Medulla oblongata (tissue), 1 donor: ENCODE data around the gene AMY1B.
"Not testable (repeated sequence)": the region's sequence is repeated elsewhere in the genome, so short reads cannot be mapped to it uniquely, and the experiment has no call there.

Experiments
- DNase-seq: peaks from one replicate; pipeline ENCODE4 v3.0.0-alpha.2; 2015; ENCODE audit errors: extremely low spot score

AMY1B gene

DNA sequence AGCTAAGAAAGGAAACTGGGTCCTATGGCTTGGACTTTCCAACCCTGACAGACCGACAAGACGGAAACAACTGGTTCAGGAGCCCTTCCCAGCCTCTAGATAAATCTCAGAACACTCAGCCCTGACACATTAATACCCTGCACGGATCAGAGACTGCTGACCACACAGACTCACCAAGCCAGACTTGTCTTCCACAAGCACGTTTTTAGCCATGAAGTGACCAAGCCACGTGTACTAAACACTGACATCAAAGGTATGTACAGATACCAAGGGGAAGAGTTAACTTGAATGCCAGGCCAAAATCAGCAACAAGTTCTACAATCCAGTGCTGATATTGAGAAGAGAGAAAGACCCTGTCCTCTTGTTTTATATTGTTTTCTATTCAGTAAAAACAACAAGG is at the start of gene AMY1B:
TSS of gene AMY1B (minus strand) at position 101 of the 400 bp plus-strand sequence. CDS start 571 bp downstream, outside the sequence.
- not testable (repeated sequence) for DNase-seq

DNA sequence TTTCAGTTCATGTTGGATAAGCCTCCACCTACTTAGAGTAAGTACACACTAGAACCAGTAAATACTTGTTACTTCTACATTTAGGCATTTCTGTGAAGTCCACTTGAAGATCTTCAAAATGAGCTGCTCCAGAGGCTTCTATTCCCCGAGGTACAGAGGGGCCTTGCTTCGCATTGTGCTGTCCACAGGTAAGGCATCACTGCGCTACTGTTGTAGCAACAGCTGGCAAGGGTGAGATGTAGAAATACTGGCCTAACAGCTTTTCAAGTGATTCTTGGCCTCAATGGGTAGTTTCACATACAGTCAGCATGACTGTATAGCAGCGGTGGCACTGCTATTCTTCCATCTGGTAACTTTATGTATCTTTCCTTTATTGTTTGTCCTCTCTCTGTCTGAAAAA is 49.0 kb upstream of the AMY1B start:
- not testable (repeated sequence) for DNase-seq

DNA sequence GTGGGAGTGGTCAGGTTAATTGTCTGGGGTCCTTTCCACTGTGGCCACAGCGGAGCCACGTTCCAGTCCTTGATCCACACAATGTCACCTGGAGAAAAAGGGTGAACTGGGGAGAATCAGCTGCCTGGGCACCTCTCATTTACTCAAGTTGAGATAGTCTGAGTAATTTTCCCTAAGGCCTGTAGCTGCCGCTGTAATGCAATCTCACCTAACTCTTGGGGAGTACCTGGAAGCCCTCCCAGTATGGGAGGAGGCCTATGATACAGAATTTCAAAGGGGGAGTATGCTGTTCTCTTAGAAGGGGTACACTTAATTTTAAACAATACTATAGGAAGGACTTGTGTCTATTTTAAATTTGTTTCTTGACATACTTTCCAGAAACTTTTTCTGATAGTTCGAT is 48.4 kb upstream of the AMY1B start:
- not testable (repeated sequence) for DNase-seq

DNA sequence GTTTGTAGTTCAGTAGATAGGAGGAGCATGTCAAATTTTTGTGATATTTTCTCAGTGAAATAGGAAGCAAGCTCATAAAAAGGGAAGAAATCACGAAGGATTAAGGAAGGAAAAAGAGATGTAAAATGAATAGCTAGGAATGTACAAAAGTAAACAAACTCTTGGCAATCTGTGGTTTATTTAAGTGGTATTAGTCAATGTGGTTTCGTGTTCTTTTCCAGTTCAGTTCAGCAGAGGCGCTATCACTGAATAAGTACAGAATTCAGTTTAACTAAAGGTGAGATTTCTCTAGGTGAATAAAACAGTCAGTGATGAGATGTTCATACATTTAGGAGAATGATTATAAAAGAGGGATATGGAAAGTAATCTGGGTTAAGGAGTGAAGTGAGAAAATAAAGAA is 42.0 kb upstream of the AMY1B start:
- DNase-seq: not testable (repeated sequence)

DNA sequence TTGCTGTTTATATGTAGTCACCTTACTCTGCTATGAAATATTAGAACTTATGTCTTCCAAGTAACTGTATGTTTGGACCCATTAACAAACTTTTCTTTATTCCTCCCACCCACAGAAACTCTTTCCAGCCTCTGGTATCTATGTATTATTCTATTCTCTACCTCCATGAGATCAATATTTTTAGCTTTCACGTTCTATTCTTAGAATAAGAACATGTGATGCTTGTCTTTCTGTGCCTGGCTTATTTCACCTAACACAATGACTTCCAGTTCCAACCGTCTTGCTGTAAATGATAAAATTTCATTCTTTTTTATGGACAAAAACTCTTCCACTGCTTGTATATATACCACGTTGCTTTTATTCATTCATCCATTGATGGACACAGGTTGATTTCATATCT is 39.3 kb upstream of the AMY1B start:
- DNase-seq: not testable (repeated sequence)

DNA sequence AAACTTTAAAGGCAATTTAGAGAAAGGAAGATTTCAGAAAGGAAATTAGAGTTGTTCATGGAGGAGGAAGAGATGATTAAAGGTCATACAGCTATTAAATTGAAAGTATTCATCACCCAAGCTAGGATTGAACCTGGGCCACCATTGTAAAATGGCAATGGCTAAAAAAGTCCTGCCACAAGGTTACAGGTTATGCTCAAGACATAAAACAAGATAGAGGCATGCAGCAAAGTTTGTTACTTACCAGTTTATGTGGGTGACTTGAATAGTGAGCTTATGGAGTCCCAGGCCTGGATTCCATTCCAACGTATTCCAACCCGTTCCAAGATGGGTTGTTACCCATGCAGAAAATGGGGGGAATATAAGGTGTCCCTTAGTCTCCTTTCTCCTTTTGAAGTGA is 25.5 kb upstream of the AMY1B start:
- not testable (repeated sequence) for DNase-seq

DNA sequence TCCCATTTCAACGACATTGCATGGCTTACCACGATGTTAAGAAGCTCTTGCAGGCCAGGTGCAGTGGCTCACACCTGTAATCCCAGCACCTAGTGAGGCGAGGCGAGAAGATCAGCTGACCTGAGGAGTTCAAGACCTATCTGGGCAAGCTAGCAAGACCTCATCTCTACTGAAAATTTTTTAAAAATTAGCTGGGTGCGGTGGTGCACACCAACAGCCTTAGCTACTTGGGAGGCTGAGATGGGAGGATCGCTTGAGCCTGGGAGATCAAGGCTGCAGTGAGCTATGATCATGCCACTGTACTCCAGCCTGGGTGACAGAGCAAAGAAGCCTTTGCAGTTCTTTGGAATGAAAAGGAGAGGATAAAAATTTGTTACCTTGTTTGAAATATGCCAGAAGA is 21.4 kb upstream of the AMY1B start:
- not testable (repeated sequence) for DNase-seq

DNA sequence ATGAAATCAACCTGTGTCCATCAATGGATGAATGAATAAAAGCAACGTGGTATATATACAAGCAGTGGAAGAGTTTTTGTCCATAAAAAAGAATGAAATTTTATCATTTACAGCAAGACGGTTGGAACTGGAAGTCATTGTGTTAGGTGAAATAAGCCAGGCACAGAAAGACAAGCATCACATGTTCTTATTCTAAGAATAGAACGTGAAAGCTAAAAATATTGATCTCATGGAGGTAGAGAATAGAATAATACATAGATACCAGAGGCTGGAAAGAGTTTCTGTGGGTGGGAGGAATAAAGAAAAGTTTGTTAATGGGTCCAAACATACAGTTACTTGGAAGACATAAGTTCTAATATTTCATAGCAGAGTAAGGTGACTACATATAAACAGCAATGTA is 14.4 kb upstream of the AMY1B start:
- not testable (repeated sequence) for DNase-seq

DNA sequence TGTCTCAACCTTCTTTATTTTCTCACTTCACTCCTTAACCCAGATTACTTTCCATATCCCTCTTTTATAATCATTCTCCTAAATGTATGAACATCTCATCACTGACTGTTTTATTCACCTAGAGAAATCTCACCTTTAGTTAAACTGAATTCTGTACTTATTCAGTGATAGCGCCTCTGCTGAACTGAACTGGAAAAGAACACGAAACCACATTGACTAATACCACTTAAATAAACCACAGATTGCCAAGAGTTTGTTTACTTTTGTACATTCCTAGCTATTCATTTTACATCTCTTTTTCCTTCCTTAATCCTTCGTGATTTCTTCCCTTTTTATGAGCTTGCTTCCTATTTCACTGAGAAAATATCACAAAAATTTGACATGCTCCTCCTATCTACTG is 11.7 kb upstream of the AMY1B start:
- not testable (repeated sequence) for DNase-seq

DNA sequence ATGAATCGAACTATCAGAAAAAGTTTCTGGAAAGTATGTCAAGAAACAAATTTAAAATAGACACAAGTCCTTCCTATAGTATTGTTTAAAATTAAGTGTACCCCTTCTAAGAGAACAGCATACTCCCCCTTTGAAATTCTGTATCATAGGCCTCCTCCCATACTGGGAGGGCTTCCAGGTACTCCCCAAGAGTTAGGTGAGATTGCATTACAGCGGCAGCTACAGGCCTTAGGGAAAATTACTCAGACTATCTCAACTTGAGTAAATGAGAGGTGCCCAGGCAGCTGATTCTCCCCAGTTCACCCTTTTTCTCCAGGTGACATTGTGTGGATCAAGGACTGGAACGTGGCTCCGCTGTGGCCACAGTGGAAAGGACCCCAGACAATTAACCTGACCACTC is 5.2 kb upstream of the AMY1B start:
- DNase-seq: not testable (repeated sequence)

DNA sequence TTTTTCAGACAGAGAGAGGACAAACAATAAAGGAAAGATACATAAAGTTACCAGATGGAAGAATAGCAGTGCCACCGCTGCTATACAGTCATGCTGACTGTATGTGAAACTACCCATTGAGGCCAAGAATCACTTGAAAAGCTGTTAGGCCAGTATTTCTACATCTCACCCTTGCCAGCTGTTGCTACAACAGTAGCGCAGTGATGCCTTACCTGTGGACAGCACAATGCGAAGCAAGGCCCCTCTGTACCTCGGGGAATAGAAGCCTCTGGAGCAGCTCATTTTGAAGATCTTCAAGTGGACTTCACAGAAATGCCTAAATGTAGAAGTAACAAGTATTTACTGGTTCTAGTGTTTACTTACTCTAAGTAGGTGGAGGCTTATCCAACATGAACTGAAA is 4.7 kb upstream of the AMY1B start:
- not testable (repeated sequence) for DNase-seq

DNA sequence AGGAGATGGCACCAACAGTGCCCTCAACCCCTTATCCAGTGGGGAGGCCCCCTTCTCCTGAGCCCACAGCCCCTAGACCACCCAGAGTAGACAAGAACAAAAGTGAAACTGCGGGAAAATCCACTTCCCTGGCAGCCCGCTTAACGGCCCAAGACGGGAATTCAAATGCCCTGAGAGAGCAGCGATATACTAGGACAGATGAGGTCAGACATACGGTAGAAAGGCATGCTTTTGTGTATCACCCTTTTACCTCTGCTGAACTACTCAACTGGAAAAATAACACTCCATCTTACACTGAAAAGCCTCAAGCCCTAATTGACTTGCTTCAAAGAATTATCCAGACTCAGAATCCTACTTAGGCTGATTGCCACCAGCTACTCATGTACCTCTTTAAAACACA is 1.4 kb upstream of the AMY1B start:
- DNase-seq: not testable (repeated sequence)

DNA sequence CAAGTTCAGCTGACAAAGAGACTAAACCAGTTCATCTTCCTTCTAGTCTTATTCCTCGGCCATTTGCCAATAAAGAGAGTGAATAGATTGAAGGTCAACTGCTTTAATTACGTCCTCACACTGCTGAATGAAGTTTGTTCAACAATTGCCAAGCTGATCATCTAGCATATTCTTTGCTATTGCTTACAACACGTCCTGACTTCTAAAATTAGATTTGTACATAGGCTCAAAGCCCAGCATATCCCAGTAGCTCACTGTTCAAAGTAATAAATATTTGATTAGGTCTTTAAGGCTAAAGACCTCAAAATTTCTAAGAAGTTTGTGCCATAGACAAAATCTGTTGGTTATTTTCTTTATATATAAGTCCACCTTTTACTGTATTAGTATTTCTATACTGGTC is 19.7 kb downstream of the AMY1B start:
- DNase-seq: not testable (repeated sequence)

DNA sequence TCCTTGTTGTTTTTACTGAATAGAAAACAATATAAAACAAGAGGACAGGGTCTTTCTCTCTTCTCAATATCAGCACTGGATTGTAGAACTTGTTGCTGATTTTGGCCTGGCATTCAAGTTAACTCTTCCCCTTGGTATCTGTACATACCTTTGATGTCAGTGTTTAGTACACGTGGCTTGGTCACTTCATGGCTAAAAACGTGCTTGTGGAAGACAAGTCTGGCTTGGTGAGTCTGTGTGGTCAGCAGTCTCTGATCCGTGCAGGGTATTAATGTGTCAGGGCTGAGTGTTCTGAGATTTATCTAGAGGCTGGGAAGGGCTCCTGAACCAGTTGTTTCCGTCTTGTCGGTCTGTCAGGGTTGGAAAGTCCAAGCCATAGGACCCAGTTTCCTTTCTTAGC is 40.5 kb downstream of the AMY1B start, which contains the start of gene AMY1A:
TSS of gene AMY1A (plus strand) at position 301 of the 400 bp plus-strand sequence. CDS start 571 bp downstream, outside the sequence.
- not testable (repeated sequence) for DNase-seq

DNA sequence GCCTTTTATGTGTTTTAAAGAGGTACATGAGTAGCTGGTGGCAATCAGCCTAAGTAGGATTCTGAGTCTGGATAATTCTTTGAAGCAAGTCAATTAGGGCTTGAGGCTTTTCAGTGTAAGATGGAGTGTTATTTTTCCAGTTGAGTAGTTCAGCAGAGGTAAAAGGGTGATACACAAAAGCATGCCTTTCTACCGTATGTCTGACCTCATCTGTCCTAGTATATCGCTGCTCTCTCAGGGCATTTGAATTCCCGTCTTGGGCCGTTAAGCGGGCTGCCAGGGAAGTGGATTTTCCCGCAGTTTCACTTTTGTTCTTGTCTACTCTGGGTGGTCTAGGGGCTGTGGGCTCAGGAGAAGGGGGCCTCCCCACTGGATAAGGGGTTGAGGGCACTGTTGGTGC is 41.9 kb downstream of the AMY1B start:
- not testable (repeated sequence) for DNase-seq

DNA sequence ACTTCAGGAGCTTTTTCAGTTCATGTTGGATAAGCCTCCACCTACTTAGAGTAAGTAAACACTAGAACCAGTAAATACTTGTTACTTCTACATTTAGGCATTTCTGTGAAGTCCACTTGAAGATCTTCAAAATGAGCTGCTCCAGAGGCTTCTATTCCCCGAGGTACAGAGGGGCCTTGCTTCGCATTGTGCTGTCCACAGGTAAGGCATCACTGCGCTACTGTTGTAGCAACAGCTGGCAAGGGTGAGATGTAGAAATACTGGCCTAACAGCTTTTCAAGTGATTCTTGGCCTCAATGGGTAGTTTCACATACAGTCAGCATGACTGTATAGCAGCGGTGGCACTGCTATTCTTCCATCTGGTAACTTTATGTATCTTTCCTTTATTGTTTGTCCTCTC is 45.1 kb downstream of the AMY1B start:
- DNase-seq: not testable (repeated sequence)

DNA sequence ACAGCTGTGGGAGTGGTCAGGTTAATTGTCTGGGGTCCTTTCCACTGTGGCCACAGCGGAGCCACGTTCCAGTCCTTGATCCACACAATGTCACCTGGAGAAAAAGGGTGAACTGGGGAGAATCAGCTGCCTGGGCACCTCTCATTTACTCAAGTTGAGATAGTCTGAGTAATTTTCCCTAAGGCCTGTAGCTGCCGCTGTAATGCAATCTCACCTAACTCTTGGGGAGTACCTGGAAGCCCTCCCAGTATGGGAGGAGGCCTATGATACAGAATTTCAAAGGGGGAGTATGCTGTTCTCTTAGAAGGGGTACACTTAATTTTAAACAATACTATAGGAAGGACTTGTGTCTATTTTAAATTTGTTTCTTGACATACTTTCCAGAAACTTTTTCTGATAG is 45.7 kb downstream of the AMY1B start:
- DNase-seq: not testable (repeated sequence)

DNA sequence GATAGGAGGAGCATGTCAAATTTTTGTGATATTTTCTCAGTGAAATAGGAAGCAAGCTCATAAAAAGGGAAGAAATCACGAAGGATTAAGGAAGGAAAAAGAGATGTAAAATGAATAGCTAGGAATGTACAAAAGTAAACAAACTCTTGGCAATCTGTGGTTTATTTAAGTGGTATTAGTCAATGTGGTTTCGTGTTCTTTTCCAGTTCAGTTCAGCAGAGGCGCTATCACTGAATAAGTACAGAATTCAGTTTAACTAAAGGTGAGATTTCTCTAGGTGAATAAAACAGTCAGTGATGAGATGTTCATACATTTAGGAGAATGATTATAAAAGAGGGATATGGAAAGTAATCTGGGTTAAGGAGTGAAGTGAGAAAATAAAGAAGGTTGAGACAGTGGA is 52.1 kb downstream of the AMY1B start:
- DNase-seq: not testable (repeated sequence)

DNA sequence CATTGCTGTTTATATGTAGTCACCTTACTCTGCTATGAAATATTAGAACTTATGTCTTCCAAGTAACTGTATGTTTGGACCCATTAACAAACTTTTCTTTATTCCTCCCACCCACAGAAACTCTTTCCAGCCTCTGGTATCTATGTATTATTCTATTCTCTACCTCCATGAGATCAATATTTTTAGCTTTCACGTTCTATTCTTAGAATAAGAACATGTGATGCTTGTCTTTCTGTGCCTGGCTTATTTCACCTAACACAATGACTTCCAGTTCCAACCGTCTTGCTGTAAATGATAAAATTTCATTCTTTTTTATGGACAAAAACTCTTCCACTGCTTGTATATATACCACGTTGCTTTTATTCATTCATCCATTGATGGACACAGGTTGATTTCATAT is 54.8 kb downstream of the AMY1B start:
- not testable (repeated sequence) for DNase-seq
